GM21447 (cell line): ENCODE measurements around the gene KANSL3.
A peak's percentile ranks its signal among the peaks of the same experiment; 100 is the strongest.
"Not testable (repeated sequence)": the region's sequence is repeated elsewhere in the genome, so short reads cannot be mapped to it uniquely, and the experiment has no call there.

Experiments
- ATAC-seq: cut with Tn5 transposase; IDR thresholded peaks from one replicate; pipeline ENCODE4 v1.9.1; 2021; ENCODE audit not compliant: unreplicated experiment

KANSL3 gene

GRCh38 chr2:96638144-96639121 lies at the start of gene KANSL3:
Gene KANSL3 (minus strand): TSS chr2:96638312. CDS start chr2:96637135, 1,177 bp downstream.
- peak; percentile 43 for ATAC-seq

- no peak for ATAC-seq
These were observed 49.2 kb upstream of the KANSL3 start for GRCh38 chr2:96687266-96687665.

- ATAC-seq = no peak
These were observed 47.7 kb upstream of the KANSL3 start for GRCh38 chr2:96685577-96686459.

- no peak for ATAC-seq
These were observed 46.9 kb upstream of the KANSL3 start for GRCh38 chr2:96684883-96685576.

- no peak for ATAC-seq
These were observed 46.1 kb upstream of the KANSL3 start for GRCh38 chr2:96683972-96684820.

GRCh38 chr2:96683307-96683706 lies 45.2 kb upstream of the KANSL3 start:
- no peak for ATAC-seq

- ATAC-seq = no peak
These were observed 43.4 kb upstream of the KANSL3 start for GRCh38 chr2:96681540-96681939.

GRCh38 chr2:96680561-96681141 lies 42.5 kb upstream of the KANSL3 start:
- no peak for ATAC-seq

GRCh38 chr2:96679848-96680247 lies 41.7 kb upstream of the KANSL3 start:
- ATAC-seq = no peak

GRCh38 chr2:96669539-96670215 lies 31.6 kb upstream of the KANSL3 start:
- no peak for ATAC-seq

- ATAC-seq = no peak
These were observed 30.7 kb upstream of the KANSL3 start for GRCh38 chr2:96668771-96669170.

- ATAC-seq = not testable (repeated sequence)
These were observed 27.6 kb upstream of the KANSL3 start for GRCh38 chr2:96665717-96666116.

- no peak for ATAC-seq
These were observed 27.0 kb upstream of the KANSL3 start for GRCh38 chr2:96665083-96665569.

- ATAC-seq = no peak
These were observed 26.3 kb upstream of the KANSL3 start for GRCh38 chr2:96664366-96664925.

GRCh38 chr2:96663829-96664228 lies 25.7 kb upstream of the KANSL3 start:
- no peak for ATAC-seq

GRCh38 chr2:96663177-96663576 lies 25.1 kb upstream of the KANSL3 start:
- ATAC-seq = no peak

- no peak for ATAC-seq
These were observed 24.2 kb upstream of the KANSL3 start for GRCh38 chr2:96662360-96662759.

- no peak for ATAC-seq
These were observed 23.2 kb upstream of the KANSL3 start for GRCh38 chr2:96661324-96661723.

- ATAC-seq = no peak
These were observed 18.4 kb upstream of the KANSL3 start for GRCh38 chr2:96656540-96656939.
